ENCODE results near the gene PDLIM7. TPM values are rescaled to one million over a fixed set of nuclear protein-coding genes. Genes with fewer than 3 reads are reported as not detected.

PDLIM7 gene
- total RNA-seq, 1 donor from 2014 or later = 89.8 TPM

DNA sequence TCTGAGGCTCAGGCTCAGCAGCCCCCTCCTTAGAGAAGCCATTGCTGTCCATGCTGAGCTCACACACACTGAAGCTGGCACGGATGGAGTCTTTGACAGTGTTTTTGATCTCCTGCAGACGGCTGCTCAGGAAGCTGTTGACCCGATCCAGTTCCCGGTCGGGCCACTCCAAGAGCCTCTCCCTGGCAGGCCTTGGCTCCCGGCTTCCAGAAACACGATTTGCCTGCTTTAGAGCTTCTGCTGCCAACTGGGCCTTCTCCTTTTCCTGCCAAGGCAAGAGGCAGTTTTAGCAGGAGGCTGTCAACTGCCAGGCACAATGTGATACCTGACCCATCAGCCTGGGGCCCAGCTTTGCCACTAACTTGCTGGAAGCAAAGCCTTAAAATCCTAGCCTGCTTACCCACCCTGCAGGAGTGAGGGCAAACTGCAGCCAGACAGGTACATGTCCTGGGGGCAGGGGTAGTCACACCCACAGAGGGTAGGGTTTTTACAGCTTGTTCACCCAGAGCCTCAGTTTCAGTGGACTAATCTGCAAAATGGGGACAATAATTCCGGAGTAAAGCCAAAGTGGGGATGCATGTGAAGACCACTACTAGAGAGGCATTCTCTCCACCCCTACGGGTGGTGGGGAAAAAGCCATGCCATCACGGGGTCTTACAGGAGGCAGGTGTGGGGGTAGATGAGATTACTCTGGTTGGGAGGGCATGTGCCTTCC is 27.7 kb upstream of the PDLIM7 start:
- no peak for DNase-seq (ENCODE audit: low read depth, low spot score)

DNA sequence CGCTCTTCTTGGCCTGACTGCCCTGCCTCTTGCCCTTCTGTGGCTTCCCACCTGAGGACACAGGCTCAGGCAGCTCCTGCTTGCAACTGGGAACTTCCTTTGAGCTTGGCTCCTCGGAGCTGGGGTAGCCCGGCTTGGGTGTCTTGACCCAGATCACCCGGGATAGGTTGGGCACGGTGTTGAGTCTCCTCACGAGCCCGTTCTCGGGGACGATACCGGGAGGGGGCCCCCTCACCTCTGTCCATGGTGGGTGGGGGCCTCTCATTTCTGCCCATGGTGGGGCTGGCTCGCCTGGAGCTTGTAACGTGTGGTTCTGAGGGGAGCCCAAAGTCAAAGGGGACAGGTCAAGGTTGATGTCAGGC is 27.1 kb upstream of the PDLIM7 start:
- no peak for DNase-seq (ENCODE audit: low read depth, low spot score)

- DNase-seq (ENCODE audit: low read depth, low spot score) = no peak
These were observed 26.5 kb upstream of the PDLIM7 start for GRCh38 chr5:177523711-177524538.

DNA sequence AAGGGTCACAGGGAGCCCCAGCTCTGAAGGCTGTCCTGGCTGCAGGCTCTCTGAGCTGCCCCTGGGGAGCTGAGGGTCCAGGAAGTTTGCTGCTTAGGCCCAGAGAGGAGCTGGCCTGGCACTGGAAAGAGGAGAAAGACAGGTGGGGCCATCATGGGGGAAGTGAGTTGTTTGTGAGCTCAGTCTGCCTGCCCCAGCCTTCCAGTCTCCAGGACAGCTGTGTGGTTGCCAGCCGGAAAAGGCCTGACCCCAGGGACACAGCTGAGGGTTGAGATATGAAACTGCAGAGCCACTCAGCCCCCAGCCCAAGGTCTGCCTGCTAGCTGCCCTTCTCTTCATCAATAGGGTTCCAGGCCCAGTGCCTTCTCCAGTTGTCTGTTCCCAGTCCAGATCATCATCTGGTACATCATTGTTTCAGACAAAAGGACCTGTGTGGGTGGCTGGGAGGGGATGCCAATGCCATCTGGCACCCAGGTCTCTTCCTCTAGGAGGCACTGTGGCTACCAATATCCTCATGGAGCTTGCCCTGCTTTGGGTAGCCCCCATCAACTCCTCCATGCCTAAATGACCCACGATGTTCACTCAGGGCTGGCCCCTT is 23.6 kb upstream of the PDLIM7 start:
- no peak for DNase-seq (ENCODE audit: low read depth, low spot score)

DNA sequence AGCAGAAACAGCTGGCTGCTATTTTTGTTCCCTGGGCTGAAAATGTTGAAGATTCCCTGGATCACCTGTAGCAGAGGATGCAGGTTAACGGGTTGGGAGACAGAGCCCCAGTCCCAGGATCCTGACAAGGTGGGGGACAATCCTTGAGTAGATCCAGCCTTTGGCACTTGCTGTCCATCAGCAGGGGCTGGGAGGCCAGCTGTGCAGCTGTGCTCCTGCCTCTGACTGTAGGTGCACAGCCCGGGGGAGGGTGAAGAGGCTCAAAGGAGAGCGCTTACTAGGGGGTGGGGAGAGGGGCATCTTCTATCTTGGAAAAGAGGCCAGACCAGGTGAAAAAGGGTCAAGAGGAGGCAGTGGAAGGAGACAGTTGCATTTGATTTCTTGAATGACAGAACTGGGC is 22.9 kb upstream of the PDLIM7 start:
- no peak for DNase-seq (ENCODE audit: low read depth, low spot score)

DNA sequence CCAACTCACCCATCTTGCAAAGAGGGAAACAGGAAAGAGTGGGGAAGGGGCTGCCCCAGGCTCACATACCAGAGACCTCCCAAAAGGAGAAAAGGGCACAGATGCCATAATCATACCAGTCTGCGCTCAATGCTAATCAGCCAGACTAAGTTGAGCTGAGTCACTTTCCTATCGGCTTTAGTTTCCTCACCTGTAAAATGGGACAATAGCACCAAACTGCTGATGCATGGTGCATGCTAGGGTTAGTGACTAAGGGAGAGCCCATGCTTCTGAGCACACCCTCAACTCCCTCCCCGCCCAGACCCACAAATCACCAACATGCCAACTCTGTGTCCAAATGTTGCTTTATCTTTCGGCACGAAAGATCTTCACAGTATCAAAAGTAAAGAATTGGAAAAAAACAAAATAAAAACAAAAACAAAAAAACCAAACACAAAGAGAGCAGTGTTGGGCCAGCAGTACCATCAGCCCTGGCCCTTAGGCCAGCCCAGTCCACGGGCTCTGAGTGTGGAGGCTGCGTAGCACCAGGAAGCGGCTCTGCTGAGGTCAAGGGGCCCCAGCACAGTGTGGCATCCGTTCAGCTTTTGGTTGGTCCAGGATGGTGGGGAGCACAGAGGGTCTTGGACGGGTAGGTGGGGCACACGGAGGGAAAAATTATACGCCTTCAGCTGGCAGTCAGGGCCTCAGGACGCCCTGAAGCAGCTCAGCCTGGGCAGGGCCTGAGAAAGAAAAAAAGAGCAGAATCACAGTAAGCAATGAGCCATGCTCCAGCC is 22.2 kb upstream of the PDLIM7 start:
- no peak for DNase-seq (ENCODE audit: low read depth, low spot score)

DNA sequence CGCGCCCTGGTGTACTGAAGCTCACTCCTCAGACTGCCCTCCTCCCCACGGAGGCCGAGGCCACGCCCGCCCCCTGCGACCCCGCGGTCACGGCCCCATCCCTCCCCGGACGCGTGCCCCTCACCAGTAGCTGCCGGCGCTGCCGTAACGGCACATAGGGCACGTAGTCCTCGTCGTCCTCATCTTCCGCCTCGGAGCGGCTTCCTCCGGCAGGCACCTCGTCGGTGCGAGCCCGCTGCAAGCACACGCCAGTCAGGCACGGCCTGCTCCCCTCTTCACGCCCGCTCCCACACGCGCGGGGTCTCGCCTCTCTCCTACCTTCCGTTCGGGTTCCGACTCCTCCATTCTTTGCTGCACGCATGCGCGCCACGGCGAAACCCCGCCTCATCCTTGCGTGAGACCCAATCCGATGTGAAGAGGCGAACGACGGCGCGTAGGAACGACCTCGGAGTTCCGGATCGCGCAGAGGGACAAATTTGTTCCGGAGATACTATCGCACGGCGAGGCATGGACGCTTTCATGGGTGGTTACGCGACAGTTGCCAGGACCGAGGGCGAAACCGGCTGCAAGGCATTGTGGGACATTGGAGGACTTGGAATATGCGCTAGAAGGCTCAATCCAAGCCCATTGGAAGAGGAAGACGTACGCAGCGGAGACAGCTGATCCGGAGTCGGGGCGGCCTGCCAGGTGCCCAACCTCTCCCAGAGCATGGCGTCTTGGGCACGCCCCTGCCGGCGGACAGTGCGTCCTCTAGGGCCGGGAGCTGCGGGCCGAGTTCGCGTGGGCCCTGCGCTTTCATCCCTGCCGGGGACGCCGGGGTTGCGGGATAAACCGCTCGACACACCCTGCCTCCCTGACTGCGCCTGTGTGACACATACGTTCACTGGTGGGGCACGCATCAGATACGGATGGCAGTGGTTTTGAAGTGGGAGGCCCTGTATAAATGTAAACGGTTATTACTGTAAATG is 19.5 kb upstream of the PDLIM7 start, which contains the start of gene DDX41:
DDX41 (minus strand) TSS at position 361 of the 968 bp plus-strand sequence; CDS start at position 345, 16 bp downstream.
- DNase-seq (ENCODE audit: low read depth, low spot score) = peak; percentile 97

DNA sequence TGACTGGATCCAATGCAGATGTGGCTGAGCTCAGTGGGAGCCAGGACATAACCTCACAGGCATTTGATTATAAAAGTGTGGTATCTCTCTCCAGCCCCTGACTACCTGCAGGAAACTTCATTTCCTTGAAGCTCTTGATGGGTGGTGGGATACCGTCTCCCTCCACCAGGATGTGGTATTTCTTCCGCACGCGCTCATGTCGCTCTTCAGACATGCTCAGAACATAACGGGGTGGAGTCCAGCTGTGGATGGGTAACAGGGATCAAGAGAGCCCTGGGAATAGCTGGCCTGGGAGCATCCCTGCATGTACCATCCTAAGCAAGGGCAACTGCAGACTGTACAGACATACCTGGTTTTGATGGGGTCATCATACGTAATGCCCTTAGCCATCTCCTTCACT is 18.2 kb upstream of the PDLIM7 start:
- no peak for DNase-seq (ENCODE audit: low read depth, low spot score)

DNA sequence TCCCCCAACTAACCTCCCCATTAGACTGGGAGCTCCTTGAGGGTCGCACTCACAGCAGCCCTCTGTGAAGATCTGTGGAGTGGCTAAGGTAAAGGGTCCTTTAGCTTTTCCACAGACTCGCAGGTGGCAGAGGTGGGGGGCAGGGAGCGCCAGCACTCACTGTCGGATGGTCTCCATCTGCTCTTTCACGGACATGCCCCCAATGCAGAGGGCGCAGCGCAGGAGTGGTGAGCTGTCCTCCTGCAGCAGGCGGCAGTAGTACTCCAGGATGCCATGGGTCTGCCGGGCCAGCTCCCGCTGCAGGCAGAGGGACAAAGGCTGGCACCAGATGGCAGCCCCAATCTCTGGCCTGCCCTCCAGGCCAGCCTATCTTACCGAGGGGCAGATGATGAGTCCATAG is 17.1 kb upstream of the PDLIM7 start:
- DNase-seq (ENCODE audit: low read depth, low spot score) = no peak

- no peak for DNase-seq (ENCODE audit: low read depth, low spot score)
These were observed 16.1 kb upstream of the PDLIM7 start for GRCh38 chr5:177513500-177513899.

- no peak for DNase-seq (ENCODE audit: low read depth, low spot score)
These were observed 15.5 kb upstream of the PDLIM7 start for GRCh38 chr5:177512736-177513380.

DNA sequence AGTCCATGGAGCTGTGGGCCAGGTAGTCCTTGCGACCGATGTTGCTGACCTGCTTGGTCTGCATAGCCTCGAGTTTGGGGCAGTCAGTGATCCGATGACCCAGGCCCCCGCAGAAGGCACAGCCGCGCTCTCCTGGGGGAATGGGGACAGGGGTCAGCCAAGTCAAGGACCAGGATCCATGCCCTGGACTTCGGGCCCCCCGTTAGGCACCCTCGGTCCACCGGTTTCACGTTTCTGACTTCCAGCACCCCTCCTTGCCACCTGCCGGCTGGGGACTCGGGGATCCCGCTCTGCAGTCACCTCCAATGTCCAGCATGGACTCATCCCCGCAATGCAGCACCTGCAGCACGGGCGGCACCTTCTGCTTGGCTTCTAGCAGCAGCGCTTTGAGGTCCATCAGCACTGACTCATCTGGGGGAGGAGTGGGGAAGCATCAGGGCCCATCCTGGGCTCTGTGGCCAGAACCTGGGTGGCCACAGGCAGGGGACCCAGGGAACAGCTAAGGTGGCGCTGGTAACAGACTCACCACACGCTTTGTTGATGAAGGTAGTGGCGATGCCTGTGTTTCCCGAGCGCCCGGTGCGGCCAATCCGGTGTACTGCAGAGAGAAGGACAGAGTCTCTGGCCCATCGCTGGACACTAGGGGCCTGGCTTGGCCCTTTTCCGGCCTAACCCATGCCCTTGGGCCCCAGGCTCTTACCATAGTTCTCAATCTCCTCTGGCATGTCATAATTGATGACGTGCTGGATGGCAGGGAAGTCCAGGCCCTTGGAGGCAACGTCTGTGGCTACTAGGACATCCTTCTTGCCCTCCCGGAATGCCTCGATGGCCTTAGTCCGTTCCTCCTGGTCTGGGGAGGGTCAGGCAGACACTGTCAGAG is 14.6 kb upstream of the PDLIM7 start:
- DNase-seq (ENCODE audit: low read depth, low spot score) = no peak

- no peak for DNase-seq (ENCODE audit: low read depth, low spot score)
These were observed 13.8 kb upstream of the PDLIM7 start for GRCh38 chr5:177511181-177511580.

- DNase-seq (ENCODE audit: low read depth, low spot score) = no peak
These were observed 13.2 kb upstream of the PDLIM7 start for GRCh38 chr5:177510567-177511053.

- DNase-seq (ENCODE audit: low read depth, low spot score) = no peak
These were observed 12.7 kb upstream of the PDLIM7 start for GRCh38 chr5:177509991-177510566.

DNA sequence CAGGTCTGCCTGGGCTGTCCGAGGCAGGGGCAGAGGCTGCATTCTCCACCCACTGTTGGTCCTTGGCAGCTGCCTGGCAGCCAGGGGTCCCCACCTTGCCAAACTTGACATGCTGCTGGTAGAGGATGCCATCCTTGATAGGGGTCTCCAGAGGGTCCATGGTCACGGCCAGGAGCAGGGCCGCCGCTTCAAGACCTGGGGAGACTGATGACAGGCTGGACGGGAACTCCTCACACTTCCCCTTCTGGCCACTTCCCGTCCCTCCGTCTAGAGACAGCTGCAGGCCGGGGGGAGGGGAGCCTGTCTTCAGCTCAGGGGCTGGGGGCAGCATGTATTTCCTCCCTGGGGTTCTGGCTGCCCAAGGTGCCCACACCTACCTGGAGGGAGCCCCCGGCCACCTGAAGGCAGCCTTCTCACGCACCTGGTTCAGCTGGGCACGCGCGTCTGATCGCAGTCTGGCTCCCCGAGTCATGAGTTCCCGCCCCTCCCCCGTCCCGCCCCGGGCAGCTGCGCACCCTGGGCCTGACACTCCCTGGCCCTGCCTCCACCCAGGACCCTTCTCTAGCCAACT is 12.1 kb upstream of the PDLIM7 start, which contains the start of gene DOK3:
DOK3 (minus strand) TSS at position 446 of the 571 bp plus-strand sequence; CDS start at position 160, 286 bp downstream.
- DNase-seq (ENCODE audit: low read depth, low spot score) = no peak

DNA sequence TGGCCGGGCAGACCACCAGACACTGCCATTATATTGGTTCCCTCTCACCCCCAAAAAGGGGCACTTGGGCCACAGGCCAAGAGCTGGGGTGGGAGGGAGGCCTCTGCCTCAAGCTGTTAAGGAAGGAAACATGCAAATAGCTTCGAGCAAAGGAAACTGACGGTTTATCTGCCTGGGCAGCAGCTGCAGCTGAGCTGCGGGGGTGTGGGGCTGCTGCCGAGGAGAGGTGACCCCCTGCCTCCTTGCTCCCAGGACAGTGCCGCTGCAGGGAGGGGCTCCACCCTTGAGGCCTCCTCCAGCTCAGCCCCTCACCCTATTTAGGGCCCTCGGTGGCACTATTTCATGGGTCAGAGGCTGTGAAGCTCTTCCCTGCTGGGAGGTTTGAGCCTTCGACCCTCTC is 11.4 kb upstream of the PDLIM7 start:
- DNase-seq (ENCODE audit: low read depth, low spot score) = no peak

DNA sequence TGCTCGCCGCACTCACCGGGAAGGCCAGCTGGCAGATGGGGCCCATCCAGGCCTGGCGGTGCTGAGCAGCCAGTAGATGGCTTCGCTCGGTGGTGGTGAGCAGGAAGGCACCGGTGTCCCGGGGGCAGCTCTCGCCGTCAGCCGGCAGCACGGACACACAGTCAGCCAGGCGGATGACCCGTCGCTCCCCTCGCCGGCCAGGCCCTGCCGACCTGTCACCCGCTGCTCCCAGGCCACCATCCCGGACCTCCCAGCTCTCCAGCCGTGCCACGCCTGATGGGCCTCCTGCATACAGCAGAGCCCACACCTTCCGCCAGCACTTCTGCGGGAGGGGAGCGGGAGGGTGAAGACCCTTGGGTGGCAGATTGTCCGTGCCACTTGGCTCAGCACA is 10.8 kb upstream of the PDLIM7 start:
- DNase-seq (ENCODE audit: low read depth, low spot score) = no peak

Data from pulmonary artery endothelial cell (primary cell).